Thoracic aorta (tissue), 2 donors: ENCODE data around the gene RAD51C. TPM values are rescaled to one million over a fixed set of nuclear protein-coding genes. Genes with fewer than 3 reads are reported as not detected.
"Not testable (repeated sequence)": the region's sequence is repeated elsewhere in the genome, so short reads cannot be mapped to it uniquely, and the experiment has no call there.

Experiments used
- ATAC-seq: fragments of 150-250 bp; one replicate; pipeline ENCODE4 v1.8.0; 2017; ENCODE audit warnings: low read depth; ENCODE audit not compliant: insufficient number of reproducible peaks, low FRiP score
- DNase-seq: peaks from one replicate; pipeline ENCODE4 v3.0.0-alpha.2; 2020; ENCODE audit warnings: low spot score
- H3K27ac ChIP-seq, 2 donors: fragments of 200-600 bp; sonication (generic); 1 replicate in 1 of 2; 2 replicates in 1 of 2; pipeline ENCODE4 v1.5.1; 2016; ENCODE audit warnings: mild to moderate bottlenecking in 2 of 2, moderate library complexity in 2 of 2
- H3K27me3 ChIP-seq: fragments of 200-600 bp; sonication (generic); replicated peaks from 2 replicates; pipeline ENCODE4 v1.6.0; 2016; ENCODE audit warnings: mild to moderate bottlenecking; ENCODE audit not compliant: insufficient read depth
- H3K36me3 ChIP-seq: fragments of 200-600 bp; sonication (generic); one replicate; pipeline ENCODE4 v1.5.1; 2016
- H3K4me1 ChIP-seq, 2 donors: fragments of 200-600 bp; sonication (generic); 1 replicate in 1 of 2; 2 replicates in 1 of 2; pipeline versions ENCODE4 v1.5.1 to v1.6.0; 2016; ENCODE audit warnings: low read depth in 2 of 2, mild to moderate bottlenecking in 1 of 2; ENCODE audit not compliant: control insufficient read depth in 1 of 2
- H3K4me3 ChIP-seq: fragments of 200-600 bp; sonication (generic); 2 replicates; pipeline ENCODE4 v1.5.1; 2016; ENCODE audit warnings: mild to moderate bottlenecking
- H3K9me3 ChIP-seq: fragments of 200-600 bp; sonication (generic); 2 replicates; pipeline ENCODE4 v1.5.1; 2016
- total RNA-seq, 2 donors: library from RNA; depleted of rRNA; stranded (reverse); fragments of >200 nt; gene quantifications; one replicate each; pipeline versions ENCODE4 v1.1.0 to v1.2.3, GENCODE V29; 2016
- TF ChIP-seq, protein P1 (sequence below): fragments of 200-600 bp; sonication (generic); IDR thresholded peaks from one replicate; pipeline ENCODE4 v1.5.1; 2019; ENCODE audit warnings: antibody characterized with exemption

The RAD51C gene
- total RNA-seq = 10 to 100 TPM; 14.6 to 15.4 TPM

DNA sequence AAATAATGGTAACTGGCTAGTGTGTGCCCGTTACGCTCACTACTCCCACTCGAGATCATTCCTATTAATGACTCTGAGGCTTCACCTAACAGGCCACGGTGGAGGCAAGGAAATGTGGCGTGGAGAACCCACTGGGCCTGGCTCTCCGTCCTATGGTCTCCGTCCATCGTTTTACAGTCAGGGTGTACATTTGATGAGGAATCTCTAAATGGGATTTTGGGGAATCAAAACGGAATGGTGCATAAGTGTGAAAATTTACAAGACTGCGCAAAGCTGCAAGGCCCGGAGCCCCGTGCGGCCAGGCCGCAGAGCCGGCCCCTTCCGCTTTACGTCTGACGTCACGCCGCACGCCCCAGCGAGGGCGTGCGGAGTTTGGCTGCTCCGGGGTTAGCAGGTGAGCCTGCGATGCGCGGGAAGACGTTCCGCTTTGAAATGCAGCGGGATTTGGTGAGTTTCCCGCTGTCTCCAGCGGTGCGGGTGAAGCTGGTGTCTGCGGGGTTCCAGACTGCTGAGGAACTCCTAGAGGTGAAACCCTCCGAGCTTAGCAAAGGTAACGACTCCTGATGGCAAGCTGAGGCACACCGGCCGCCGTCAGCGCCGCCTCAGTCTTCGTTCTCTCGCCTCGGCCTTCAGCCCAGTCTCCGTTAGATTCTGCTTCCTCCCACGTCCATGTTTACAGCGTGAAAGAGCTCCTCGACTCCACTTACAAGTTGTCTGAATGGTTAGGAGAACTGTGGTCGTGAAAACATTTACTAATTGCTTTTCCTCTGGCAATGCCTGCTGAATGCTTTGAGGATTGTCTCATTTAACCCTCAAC is at the start of gene RAD51C:
RAD51C (plus strand) TSS at position 364 of the 817 bp plus-strand sequence; CDS start at position 406, 42 bp downstream.
- TF ChIP-seq, protein P1, sequence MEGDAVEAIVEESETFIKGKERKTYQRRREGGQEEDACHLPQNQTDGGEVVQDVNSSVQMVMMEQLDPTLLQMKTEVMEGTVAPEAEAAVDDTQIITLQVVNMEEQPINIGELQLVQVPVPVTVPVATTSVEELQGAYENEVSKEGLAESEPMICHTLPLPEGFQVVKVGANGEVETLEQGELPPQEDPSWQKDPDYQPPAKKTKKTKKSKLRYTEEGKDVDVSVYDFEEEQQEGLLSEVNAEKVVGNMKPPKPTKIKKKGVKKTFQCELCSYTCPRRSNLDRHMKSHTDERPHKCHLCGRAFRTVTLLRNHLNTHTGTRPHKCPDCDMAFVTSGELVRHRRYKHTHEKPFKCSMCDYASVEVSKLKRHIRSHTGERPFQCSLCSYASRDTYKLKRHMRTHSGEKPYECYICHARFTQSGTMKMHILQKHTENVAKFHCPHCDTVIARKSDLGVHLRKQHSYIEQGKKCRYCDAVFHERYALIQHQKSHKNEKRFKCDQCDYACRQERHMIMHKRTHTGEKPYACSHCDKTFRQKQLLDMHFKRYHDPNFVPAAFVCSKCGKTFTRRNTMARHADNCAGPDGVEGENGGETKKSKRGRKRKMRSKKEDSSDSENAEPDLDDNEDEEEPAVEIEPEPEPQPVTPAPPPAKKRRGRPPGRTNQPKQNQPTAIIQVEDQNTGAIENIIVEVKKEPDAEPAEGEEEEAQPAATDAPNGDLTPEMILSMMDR = no peak
- H3K36me3 ChIP-seq = no peaks in the 10 kb centered on the region
- H3K4me3 ChIP-seq = peak within 1 kb of the TSS; percentile 84
- DNase-seq (peak; percentile 5), ATAC-seq (peak; percentile 52)
- H3K27ac ChIP-seq = peak within 1 kb of the TSS; percentile 77 to 81
- peaks cover 6 to 16% of the 10 kb centered on the region in 2 donors for H3K4me1 ChIP-seq
- H3K9me3 ChIP-seq = no peaks in the 10 kb centered on the region
- no peaks in the 10 kb centered on the region for H3K27me3 ChIP-seq

DNA sequence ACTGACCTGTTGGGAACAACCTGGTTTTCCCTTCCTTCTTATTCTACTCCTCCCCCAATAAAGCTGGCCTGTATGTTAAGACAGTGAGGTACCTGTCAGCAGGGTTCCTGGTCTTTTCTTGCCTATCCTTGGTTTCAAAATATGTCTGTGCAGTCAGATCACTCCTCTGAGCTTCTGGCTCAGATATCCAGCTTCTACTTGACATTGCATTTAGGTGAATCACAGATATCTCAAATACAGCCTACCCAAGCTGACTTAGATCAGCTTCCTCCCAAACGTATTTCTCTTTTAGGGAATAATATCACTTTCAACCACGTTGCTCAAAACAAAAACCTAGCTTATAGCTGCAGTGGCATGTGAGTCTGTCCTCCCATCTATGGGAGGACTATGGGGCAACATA is 49.3 kb upstream of the RAD51C start:
- DNase-seq (no peak), ATAC-seq (no peak)
- H3K4me1 ChIP-seq = no peaks in the 10 kb centered on the region
- H3K27me3 ChIP-seq = no peaks in the 10 kb centered on the region
- H3K36me3 ChIP-seq = no peaks in the 10 kb centered on the region
- H3K27ac ChIP-seq = no peak overlapping the region
- H3K4me3 ChIP-seq = no peak overlapping the region
- H3K9me3 ChIP-seq = no peaks in the 10 kb centered on the region
- TF ChIP-seq, protein P1 = no peak

DNA sequence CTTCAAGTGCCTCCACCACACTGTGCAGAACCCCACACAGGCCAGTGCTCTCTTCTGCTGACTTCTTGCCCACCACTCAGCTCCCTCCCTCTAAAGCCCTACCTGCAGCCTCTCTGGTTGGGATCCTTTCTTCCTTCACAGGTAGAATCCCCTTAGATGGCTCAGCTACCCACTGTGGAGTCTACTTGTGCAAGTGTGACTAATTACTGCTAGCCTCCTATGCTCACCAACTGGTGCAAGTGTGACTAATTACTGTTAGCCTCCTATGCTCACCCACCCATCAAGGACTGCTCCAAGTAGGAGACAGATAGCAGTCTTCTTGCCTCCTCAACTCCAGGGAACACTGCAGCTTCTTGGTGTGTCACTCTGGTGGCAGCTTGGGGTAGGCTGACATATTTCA is 44.2 kb upstream of the RAD51C start:
- no peak for ATAC-seq
- no peak for DNase-seq
- Histone ChIP-seq H3K4me1 (no peaks in the 10 kb centered on the region), H3K4me3 (no peak overlapping the region), H3K36me3 (no peaks in the 10 kb centered on the region), H3K27ac (no peak overlapping the region), H3K9me3 (no peaks in the 10 kb centered on the region), H3K27me3 (no peaks in the 10 kb centered on the region)
- TF ChIP-seq, protein P1 = no peak

DNA sequence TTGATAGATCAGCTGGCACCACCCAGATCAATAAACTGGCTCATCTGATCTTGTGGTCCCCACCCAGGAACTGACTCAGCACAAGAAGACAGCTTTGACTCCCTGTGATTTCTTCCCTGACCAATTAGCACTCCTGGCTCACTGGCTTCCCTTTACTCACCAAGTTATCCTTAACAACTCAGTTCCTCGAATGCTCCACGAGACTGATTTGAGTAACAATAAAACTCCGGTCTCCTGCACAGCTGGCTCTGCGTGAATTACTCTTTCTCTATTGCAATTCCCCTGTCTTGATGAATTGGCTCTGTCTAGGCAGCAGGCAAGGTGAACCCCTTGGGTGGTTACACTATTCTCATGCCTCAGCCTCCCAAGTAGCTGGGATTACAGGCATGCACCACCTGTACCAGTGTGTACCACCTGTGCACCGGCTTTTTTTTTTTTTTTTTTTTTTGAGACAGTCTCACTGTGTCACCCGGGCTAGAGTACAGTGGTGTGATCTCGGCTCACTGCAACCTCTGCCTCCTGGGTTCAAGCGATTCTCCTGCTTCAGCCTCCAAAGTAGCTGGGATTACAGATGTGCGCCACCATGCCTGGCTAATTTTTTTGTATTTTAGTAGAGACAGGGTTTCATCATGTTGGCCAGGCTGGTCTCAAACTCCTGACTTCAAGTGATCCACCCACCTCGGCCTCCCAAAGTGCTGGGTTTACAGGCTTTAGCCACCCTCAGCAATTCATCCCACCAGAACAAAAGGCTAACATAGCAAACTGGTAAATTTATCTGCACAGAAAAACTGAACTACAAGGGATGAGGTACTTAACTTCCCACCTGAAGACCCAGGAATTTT is 34.2 kb upstream of the RAD51C start:
- Histone ChIP-seq H3K27ac (peak overlapping the region; percentile 62 to 77), H3K4me3 (peak overlapping the region; percentile 68)
- H3K36me3 ChIP-seq, DNase-seq, ATAC-seq, H3K27me3 ChIP-seq, H3K4me1 ChIP-seq, H3K9me3 ChIP-seq: not testable (repeated sequence)

DNA sequence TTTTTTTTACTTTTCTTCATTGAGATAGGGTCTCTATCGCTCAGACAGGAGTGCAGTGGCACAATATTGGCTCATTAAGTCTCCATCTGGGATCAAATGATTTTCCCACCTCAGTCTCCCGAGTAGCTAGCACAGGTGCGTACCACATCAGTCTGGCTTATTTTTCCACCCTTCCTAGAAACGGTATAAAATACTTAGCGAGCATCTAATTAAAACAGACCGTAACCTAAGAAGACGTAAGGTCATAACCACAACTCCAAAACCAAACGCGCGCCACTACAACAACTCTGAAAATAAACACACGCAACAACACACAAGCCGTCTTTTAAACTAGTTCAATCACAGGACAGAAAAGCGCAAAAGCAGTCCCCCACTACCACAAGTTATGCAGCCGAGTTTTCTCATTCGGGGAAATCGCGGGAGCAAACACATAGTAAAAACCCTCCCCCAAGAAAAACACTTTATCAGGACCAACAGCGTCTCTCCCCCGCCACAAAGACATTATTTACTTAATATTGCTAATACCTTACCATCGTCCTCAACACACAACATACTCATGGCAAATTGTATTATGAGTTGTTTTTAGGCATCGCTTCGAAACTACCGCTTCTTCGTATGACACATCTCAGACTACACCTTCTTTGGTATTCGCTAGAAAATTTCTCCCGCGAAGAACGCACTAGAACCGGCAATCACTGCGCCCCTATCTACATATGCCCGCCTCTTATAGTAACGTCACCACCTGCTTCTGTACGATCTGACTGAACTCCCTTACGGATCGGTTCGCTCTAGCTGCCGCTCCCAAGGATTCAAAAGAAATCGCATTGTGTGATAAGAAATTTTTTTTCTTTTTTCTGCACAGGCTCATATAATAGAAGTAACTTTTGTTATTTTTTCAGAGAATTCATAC is 33.3 kb upstream of the RAD51C start:
- Histone ChIP-seq H3K27me3 (no peaks in the 10 kb centered on the region), H3K9me3 (no peaks in the 10 kb centered on the region), H3K36me3 (no peaks in the 10 kb centered on the region), H3K4me1 (no peaks in the 10 kb centered on the region), H3K4me3 (peak overlapping the region; percentile 68), H3K27ac (peak overlapping the region; percentile 62 to 77)
- ATAC-seq (peak; percentile 97), DNase-seq (peak; percentile 20)
- TF ChIP-seq, protein P1 = no peak

DNA sequence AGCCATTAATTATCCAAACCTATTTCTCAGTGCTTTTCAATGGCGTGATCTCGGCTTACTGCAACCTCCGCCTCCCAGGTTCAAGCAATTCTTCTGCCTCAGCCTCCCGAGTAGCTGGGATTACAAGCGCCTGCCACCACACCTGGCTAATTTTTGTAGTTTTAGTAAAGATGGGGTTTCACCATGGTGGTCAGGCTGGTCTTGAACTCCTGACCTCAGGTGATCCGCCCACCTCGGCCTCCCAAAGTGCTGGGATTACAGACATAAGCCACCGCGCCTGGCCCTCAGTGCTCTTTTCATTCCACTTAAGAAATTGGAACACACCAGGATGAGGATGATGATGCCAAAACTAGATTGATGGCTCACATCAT is 32.7 kb upstream of the RAD51C start:
- H3K4me1 ChIP-seq, H3K27me3 ChIP-seq, DNase-seq, H3K9me3 ChIP-seq, ATAC-seq, H3K36me3 ChIP-seq, H3K27ac ChIP-seq: not testable (repeated sequence)
- peak overlapping the region; percentile 68 for H3K4me3 ChIP-seq
